ENCODE data around the gene NR3C2. TPM values are rescaled to one million over a fixed set of nuclear protein-coding genes. Genes with fewer than 3 reads are reported as not detected.

The NR3C2 gene
- total and polyA plus RNA-seq, 4 donors, result 2.8 to 43.9 (median 11.5) TPM

DNA sequence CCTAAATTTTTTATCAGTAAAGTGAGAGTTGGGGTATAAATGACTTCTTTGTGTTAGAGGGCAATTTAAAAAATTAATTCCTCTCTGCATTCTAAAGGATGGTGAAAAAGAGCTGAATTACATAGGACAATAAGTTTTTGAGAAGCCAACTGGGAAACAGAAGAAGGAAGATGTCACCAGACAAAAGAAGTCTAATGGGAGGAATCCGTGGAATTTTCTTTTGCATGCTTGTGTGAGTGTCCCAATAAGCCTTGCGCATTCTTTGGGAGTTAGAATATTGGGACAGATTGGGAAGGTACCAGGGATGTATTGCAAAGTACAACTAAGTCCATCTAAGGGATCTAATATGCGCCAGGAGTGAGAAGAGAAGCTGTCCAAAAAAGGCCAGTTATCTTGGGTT is 35.1 kb upstream of the NR3C2 start:
- H3K9me3 ChIP-seq (ENCODE audit: control insufficient read depth in 4 of 4, insufficient read depth in 3 of 4, low read length in 3 of 4), result no peaks in the 10 kb centered on the region
- H3K27ac ChIP-seq (ENCODE audit: low read depth in 1 of 2, low read length in 1 of 2), result no peak overlapping the region
- H3K4me1 ChIP-seq (ENCODE audit: control insufficient read depth in 5 of 5, insufficient read depth in 5 of 5, low read length in 5 of 5), result peaks cover 0 to 1% (median 0%) of the 10 kb centered on the region in 5 donors
- no peak for TF ChIP-seq CTCF (IDR thresholded peaks at IDR 0.05; ENCODE audit: control extremely low read depth, extremely low read depth)
- ATAC-seq (ENCODE audit: insufficient read depth, low FRiP score), result no peak
- WGBS, 2 donors, result 42 to 46% methylated on average over 3 of the region's 3 CpGs
- no peak overlapping the region for H3K4me3 ChIP-seq
- H3K9ac ChIP-seq (ENCODE audit: insufficient read depth in 1 of 2, low read length in 2 of 2), result no peak overlapping the region
- no peak for DNase-seq
- H3K27me3 ChIP-seq (ENCODE audit: control insufficient read depth in 3 of 3, insufficient read depth in 3 of 3, low read length in 2 of 3), result peaks cover 0 to 5% (median 0%) of the 10 kb centered on the region in 3 donors
- no peaks in the 10 kb centered on the region for H3K36me3 ChIP-seq (ENCODE audit: control insufficient read depth in 4 of 4, insufficient read depth in 4 of 4, low read length in 4 of 4)

GRCh38 chr4:148469938-148470337 is 27.7 kb upstream of the NR3C2 start:
- DNase-seq (no peak), ATAC-seq (ENCODE audit: insufficient read depth, low FRiP score) (no peak)
- no peaks in the 10 kb centered on the region for H3K36me3 ChIP-seq (ENCODE audit: control insufficient read depth in 4 of 4, insufficient read depth in 4 of 4, low read length in 4 of 4)
- no peak overlapping the region for H3K9ac ChIP-seq (ENCODE audit: insufficient read depth in 1 of 2, low read length in 2 of 2)
- no peaks in the 10 kb centered on the region for H3K9me3 ChIP-seq (ENCODE audit: control insufficient read depth in 4 of 4, insufficient read depth in 3 of 4, low read length in 3 of 4)
- H3K4me3 ChIP-seq, result no peak overlapping the region
- H3K27me3 ChIP-seq (ENCODE audit: control insufficient read depth in 3 of 3, insufficient read depth in 3 of 3, low read length in 2 of 3), result peaks cover 0 to 2% (median 0%) of the 10 kb centered on the region in 3 donors
- WGBS, 2 donors, result 63 to 66% methylated on average over 2 of the region's 2 CpGs
- no peak overlapping the region for H3K27ac ChIP-seq (ENCODE audit: low read depth in 1 of 2, low read length in 1 of 2)
- H3K4me1 ChIP-seq (ENCODE audit: control insufficient read depth in 5 of 5, insufficient read depth in 5 of 5, low read length in 5 of 5), result no peaks in the 10 kb centered on the region
- no peak for TF ChIP-seq CTCF (IDR thresholded peaks at IDR 0.05; ENCODE audit: control extremely low read depth, extremely low read depth)

DNA sequence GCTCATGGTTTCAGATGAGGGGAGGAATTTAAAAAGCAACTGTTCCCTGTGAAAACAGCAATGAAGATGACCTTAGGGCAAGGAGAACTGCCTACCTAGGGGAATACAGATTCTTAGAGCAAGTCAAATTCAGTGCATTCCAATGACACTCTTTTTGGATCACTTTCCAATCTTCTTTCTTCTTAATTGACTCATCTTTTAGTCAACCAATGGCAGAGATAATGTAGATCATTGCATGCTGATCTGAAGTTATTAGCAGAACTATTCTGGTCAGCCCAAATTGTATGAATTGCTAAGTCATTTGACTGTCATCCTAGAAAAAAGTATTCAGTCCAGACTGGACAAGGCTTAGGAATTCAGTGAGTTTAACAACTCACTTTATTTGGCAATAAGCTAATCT is 12.6 kb upstream of the NR3C2 start:
- ATAC-seq (ENCODE audit: insufficient read depth, low FRiP score), result no peak
- H3K36me3 ChIP-seq (ENCODE audit: control insufficient read depth in 4 of 4, insufficient read depth in 4 of 4, low read length in 4 of 4), result no peaks in the 10 kb centered on the region

More for the DNA sequence above, 12.6 kb upstream of the NR3C2 start:
- Histone ChIP-seq H3K27ac (ENCODE audit: low read depth in 1 of 2, low read length in 1 of 2) (no peak overlapping the region), H3K9ac (ENCODE audit: insufficient read depth in 1 of 2, low read length in 2 of 2) (no peak overlapping the region), H3K4me3 (no peak overlapping the region), H3K4me1 (ENCODE audit: control insufficient read depth in 5 of 5, insufficient read depth in 5 of 5, low read length in 5 of 5) (peaks cover 0 to 1% (median 0%) of the 10 kb centered on the region in 5 donors), H3K9me3 (ENCODE audit: control insufficient read depth in 4 of 4, insufficient read depth in 3 of 4, low read length in 3 of 4) (no peaks in the 10 kb centered on the region), H3K27me3 (ENCODE audit: control insufficient read depth in 3 of 3, insufficient read depth in 3 of 3, low read length in 2 of 3) (peaks cover 0 to 6% (median 0%) of the 10 kb centered on the region in 3 donors)
- no peak for DNase-seq
- no peak for TF ChIP-seq CTCF (IDR thresholded peaks at IDR 0.05; ENCODE audit: control extremely low read depth, extremely low read depth)

Data from lung (tissue), 12 donors.